Renal cortex interstitium (tissue), 11 donors: Measurements from ENCODE around the gene PLXDC2. TPM values are rescaled to one million over a fixed set of nuclear protein-coding genes. Genes with fewer than 3 reads are reported as not detected.

ENCODE experiments used
- DNase-seq, 11 donors: peaks; one replicate each; pipeline ENCODE4 v3.0.0-alpha.2; 2013; ENCODE audit warnings: low read depth in 9 of 11, low spot score in 4 of 11; ENCODE audit errors: extremely low read depth in 1 of 11
- polyA plus RNA-seq, 3 donors: library from polyadenylated mRNA; unstranded; fragments of 120-200 nt; gene quantifications; one replicate each; pipeline ENCODE4 v1.2.1, GENCODE V29; 2013; ENCODE audit not compliant: insufficient read length in 3 of 3

PLXDC2 gene
- polyA plus RNA-seq, 3 donors, result 32.2 to 42.6 (median 33.2) TPM

- no peak for DNase-seq
These were observed 231.9 kb downstream of the PLXDC2 start for GRCh38 chr10:20048161-20048560.

DNA sequence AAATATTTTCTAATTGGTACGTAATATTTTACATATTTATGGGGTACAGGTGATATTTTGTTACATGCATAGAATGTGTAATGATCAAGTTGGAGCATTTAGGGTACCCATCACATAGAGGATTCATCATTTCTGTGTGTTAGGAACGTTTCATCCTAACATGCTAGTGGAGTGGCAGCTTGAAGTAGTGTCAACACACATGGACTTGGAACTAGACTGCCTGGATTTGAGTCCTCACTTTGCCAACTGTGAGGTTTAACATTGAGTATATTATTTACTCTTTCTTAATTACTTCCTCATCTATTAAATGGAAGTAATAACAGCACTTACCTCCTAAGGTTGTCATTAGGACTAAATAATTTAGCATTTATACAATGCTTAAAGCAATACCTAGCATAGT, 241.9 kb downstream of the PLXDC2 start:
- no peak for DNase-seq

GRCh38 chr10:20059084-20059835, 243.0 kb downstream of the PLXDC2 start:
- peak in 1 of 11 donors; percentile 1 for DNase-seq

DNA sequence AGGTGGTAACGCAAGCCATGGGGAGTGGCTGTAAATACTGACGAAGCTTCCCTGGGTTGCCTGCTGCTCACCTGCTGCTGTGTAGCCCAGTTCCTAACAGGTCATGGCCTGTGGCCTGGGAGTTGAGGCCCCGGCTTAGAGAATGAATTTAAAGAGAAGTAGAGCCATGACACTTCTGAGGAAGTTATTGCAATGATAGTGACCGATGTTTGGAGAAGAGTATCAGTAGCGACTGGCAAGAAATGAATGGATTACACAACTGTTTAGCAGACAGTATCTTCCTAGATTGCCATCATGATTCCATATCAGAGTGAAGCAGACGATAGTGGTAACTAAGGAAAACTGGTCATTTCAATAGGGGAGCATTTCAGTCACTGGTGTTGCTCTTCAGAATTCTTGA, 249.6 kb downstream of the PLXDC2 start:
- DNase-seq, result no peak

- DNase-seq, result no peak
These were observed 256.9 kb downstream of the PLXDC2 start for GRCh38 chr10:20073167-20073566.

GRCh38 chr10:20075713-20076112, 259.5 kb downstream of the PLXDC2 start:
- DNase-seq, result no peak

- DNase-seq, result no peak
These were observed 268.2 kb downstream of the PLXDC2 start for GRCh38 chr10:20084451-20084850.

GRCh38 chr10:20085115-20085514, 268.9 kb downstream of the PLXDC2 start:
- no peak for DNase-seq

- no peak for DNase-seq
These were observed 271.1 kb downstream of the PLXDC2 start for GRCh38 chr10:20087353-20087752.

DNA sequence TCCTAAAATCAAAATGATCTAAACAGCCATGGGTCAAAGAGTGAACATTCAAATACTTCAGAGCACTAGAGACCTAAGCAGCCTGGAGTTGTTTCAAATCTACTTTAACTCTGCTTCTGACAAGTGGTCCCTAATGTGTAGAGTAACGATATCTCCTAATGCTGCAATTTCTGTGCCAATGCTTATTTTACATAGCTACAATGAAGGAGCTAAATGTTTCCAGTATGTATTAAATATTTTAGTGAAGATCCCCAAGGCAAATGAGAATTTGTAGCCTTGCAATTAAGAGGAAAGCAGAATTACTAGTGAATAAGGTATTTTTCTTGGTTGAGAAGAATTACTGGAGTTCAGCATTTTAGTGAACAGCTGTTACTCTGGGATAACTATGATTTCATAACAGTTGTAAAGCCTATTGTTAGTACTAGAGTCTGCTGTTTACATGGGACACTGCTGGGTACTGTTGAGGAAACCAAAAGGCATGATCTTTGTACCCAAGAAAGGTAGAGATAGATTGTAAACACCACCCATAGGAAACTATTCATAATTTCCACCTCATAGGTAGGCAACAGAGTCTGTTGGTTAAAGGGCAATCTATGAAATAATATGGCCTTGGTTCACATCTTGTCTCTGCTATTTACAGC, 271.9 kb downstream of the PLXDC2 start:
- no peak for DNase-seq

DNA sequence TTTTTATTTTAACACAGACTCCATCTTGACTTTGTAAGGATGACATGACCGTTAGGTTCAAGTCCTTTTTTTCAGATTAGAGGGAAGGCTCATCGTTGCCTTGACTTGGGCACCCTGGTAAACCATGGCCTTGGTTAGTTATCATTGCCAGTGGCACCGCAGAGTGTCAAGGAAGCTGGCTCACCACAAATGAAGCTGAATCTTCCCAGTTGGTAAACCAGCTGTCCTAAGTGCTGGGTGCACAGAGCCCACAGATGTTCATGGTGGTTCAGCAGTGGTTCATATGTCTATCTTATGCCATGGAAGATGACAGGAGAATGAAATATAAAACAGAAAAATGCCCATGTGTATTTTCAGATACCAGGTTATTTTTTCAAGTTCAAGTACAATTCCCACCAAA, 273.6 kb downstream of the PLXDC2 start:
- DNase-seq, result no peak

- DNase-seq, result no peak
These were observed 274.6 kb downstream of the PLXDC2 start for GRCh38 chr10:20090831-20091230.

GRCh38 chr10:20091698-20092097, 275.5 kb downstream of the PLXDC2 start:
- DNase-seq, result no peak

DNA sequence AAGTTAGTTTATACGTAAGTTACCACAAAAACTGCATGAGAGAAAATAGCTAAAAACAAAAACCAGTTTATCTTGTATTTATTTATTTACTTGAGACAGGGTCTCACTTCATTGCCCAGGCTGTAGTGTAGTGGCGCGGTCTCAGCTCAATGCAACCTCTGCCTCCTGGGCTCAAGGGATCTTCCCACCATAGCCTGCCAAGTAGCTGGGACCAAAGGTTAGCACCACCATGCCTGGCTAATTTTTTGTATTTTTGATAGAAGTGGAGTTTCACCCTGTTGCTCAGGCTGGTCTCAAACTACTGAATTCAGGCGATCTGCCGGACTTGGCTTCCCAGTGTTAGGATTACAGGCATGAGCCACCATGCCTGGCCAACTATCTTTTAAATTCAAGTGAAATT, 277.4 kb downstream of the PLXDC2 start:
- no peak for DNase-seq

DNA sequence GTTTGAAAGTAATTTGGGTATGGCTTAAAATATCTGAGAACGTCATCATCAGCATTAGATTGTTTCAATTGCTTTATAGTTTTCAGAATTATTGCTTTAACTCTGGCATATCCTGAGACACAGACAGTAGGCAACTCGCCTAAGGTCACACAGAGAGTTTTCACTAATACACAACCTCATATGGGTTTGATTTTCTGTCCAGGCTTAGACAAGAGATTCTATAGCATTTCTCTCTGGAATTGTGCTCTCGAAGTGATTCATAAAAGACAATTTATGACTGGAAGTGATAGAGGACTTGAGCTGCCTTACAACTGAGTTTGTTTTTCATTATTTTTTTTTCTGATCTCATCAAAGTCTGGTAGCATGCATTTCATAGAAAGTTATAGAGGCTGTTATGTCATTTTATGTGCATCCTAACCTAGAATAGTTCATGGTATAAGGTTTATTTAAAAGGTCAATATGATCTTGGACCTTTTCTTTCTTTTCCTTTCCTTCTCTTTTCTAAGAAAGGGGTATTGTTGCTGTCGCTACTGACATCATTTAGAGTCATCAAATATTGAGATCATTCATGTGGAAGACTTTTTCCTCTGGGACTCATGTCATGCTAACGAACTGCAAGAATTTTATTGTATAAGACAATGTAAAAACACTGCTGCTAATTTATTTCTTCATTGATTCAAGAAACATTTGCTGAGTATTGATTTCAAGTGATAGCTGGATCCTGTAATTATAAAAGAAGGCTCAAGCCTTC, 278.2 kb downstream of the PLXDC2 start:
- DNase-seq, result no peak

DNA sequence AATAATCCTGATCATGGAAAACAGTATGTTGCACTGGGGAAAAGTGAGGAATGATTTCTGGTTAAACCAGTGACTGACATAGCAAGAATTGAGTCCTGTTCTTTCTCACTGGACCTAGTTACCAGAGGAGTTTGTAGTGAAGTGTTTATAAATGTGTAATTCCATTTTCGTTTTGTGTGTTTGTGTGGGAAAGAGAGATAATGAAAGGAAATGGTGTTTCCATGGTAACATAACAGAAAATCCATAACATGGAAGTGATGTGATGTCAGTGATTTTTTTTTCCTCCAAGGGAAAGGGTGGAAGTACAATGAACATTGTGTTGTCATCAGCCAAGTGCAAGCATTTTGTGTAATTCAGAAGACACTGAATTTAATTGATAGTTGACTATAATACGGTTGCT, 283.9 kb downstream of the PLXDC2 start:
- peak in 2 of 11 donors; percentile 8 to 17 for DNase-seq

DNA sequence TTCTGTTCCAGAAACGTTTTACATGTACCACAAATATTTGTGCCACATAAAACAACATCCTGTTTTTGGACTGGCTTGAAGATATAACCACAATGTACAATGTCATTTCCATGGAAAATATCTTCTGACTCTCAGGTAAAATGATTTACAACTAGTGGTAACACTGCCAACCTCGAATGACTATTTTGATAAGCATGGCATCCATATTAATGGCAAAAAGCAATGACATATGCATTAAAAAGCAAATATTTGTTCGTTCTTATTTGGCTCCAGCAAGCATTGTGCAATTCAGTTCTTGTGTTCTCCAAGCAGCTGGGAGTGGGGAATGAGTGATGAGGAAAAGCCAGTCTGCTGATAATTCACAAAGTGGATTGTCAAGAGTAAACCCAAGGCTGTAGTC, 289.0 kb downstream of the PLXDC2 start:
- DNase-seq, result no peak

- DNase-seq, result no peak
These were observed 289.7 kb downstream of the PLXDC2 start for GRCh38 chr10:20105931-20106330.

DNA sequence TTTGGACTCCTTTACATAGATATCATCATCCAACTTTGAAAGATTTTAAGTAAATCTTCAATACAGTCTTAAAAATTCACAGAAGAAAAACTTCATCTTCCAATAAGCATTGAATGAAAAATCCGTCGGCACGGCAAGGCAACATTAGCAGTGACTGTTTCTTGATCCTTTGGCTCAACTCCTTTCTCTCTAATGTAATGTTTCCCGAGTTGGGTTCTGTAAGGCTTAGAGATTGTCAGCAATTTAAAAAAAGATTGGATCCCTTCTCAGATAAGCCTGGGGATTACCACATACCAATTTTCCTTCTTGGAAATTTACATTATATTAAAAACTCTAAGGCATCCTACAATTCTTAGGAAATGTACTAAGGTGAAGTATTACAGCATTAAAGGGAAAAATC, 291.8 kb downstream of the PLXDC2 start:
- DNase-seq, result no peak

DNA sequence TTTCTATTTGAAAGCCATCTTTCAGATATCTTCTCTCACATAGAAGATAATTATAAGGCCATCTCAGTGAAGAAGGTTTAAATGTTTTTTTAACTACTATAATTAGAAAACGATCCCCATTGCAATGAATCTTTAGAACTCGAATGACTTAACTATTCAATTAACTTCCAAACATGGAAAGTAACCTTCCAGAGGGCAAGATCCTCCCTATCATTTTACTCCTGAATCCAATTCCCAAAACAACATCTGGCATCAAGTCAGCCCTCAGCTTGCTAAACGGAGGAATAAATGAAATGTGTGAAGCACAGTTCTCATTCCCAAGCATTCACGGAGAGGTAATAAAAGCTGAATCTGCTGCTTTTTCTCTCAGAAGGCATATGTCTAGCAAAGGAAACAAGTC, 293.4 kb downstream of the PLXDC2 start:
- DNase-seq, result no peak
